ENCODE measurements around the gene ASPSCR1. TPM values are rescaled to one million over a fixed set of nuclear protein-coding genes. Genes with fewer than 3 reads are reported as not detected.

Gene ASPSCR1
- total and polyA plus RNA-seq, 2 of the 4 experiments (the other 2 are of a cell fraction), result 7.2 to 17.2 TPM

DNA sequence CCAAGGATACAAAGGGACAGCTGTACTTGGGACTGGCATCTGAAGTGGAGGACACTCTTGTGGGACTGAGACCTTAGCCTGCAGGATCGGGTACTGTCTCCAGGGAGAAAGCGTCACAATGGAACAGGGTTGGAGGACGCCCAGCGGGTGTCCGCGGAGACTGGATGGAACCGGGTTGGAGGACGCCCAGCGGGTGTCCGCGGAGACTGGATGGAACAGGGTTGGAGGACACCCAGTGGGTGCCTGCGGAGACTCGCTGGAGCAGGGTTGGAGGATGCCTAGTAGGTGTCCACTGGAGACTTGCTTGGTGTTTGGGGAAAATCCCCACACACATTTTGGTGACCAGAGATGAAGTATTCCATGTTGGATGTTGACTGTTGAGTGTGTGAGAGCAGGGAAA is 30.2 kb upstream of the ASPSCR1 start, which contains the start of gene MYADML2:
TSS of gene MYADML2 (minus strand) at position 45 of the 400 bp plus-strand sequence. CDS start 5,492 bp downstream, outside the sequence.
- Histone ChIP-seq H2AFZ (replicated peaks; ENCODE audit: low read length, poor library complexity) (no peak within 1 kb of the TSS), H3K23ac (ENCODE audit: low read depth, low read length) (no peak within 1 kb of the TSS), H2AK9ac (replicated peaks; ENCODE audit: low read depth, low read length, poor library complexity) (no peak within 1 kb of the TSS), H2BK5ac (ENCODE audit: low read depth, low read length, poor library complexity, severe bottlenecking) (no peak within 1 kb of the TSS), H2BK15ac (ENCODE audit: low read depth, low read length) (no peak within 1 kb of the TSS), H3K9ac (ENCODE audit: low read depth, low read length) (no peak within 1 kb of the TSS), H4K20me1 (ENCODE audit: insufficient read depth, low read length) (no peaks in the 10 kb centered on the region), H3K18ac (ENCODE audit: low read depth, low read length) (no peak within 1 kb of the TSS), H4K91ac (ENCODE audit: insufficient read depth, low read depth, low read length) (no peak within 1 kb of the TSS), H3K27me3 (ENCODE audit: control insufficient read depth, insufficient read depth, low read length) (peaks cover 14% of the 10 kb centered on the region), H3K14ac (replicated peaks; ENCODE audit: low read depth, low read length) (no peak within 1 kb of the TSS), H3K27ac (ENCODE audit: insufficient read depth, low read length) (no peak within 1 kb of the TSS), H4K8ac (ENCODE audit: low read depth in 2 of 2, low read length in 2 of 2) (no peak within 1 kb of the TSS), H3K4ac (ENCODE audit: low read depth, low read length) (no peak within 1 kb of the TSS), H3K9me3 (ENCODE audit: control insufficient read depth, insufficient read depth, low read length) (no peaks in the 10 kb centered on the region), H3K4me3 (ENCODE audit: insufficient read depth, low read depth, low read length) (no peak within 1 kb of the TSS), H2BK20ac (ENCODE audit: low read depth, low read length) (no peak within 1 kb of the TSS), H3K9me1 (ENCODE audit: insufficient read depth, low read length) (no peaks in the 10 kb centered on the region), H4K5ac (ENCODE audit: low read depth, low read length) (no peak within 1 kb of the TSS), H2BK120ac (ENCODE audit: low read depth, low read length) (no peak within 1 kb of the TSS), H2AK5ac (ENCODE audit: low read depth, low read length) (no peak within 1 kb of the TSS), H3K4me2 (ENCODE audit: low read depth, low read length) (no peak within 1 kb of the TSS), H3K4me1 (ENCODE audit: control insufficient read depth, insufficient read depth, low read length) (no peaks in the 10 kb centered on the region), H3K79me1 (ENCODE audit: low read depth in 1 of 2, low read length in 2 of 2) (no peaks in the 10 kb centered on the region), H3K36me3 (ENCODE audit: control insufficient read depth, insufficient read depth, low read length) (no peaks in the 10 kb centered on the region), H3K56ac (ENCODE audit: extremely low read depth, insufficient read depth, low read length) (no peak within 1 kb of the TSS)
- WGBS, 2 experiments (ENCODE audit: extremely low coverage in 2 of 2, insufficient read length in 1 of 2), result no CpG with 5 or more reads among the region's 13 CpGs
- dilution Hi-C loops (cut with HindIII; ENCODE audit: low sequenced_read_pairs, unreplicated experiment) (no loop called here), intact Hi-C loops (cut with micrococcal nuclease) (no loop called here), in situ Hi-C loops (cut with MboI; ENCODE audit: low sequenced_read_pairs) (no loop called here)
- ATAC-seq (ENCODE audit: low read depth) (no peak), DNase-seq (no peak)
- TF ChIP-seq RFX5 (IDR thresholded peaks at IDR 0.05; ENCODE audit: low read depth, low read length) (no peak), MXI1 (IDR thresholded peaks at IDR 0.05; ENCODE audit: borderline replicate concordance, low read depth, low read length) (no peak), RCOR1 (IDR thresholded peaks at IDR 0.05; ENCODE audit: insufficient replicate concordance, low read length) (no peak), NFE2L2 (IDR thresholded peaks at IDR 0.05; ENCODE audit: low read depth, low read length) (no peak), CHD1 (IDR thresholded peaks at IDR 0.05; ENCODE audit: low read depth, low read length) (no peak), SMC3 (IDR thresholded peaks at IDR 0.05; ENCODE audit: low read depth, low read length) (no peak), CEBPB (IDR thresholded peaks at IDR 0.05; ENCODE audit: low read depth, low read length) (no peak)
- TF ChIP-seq, protein P1, sequence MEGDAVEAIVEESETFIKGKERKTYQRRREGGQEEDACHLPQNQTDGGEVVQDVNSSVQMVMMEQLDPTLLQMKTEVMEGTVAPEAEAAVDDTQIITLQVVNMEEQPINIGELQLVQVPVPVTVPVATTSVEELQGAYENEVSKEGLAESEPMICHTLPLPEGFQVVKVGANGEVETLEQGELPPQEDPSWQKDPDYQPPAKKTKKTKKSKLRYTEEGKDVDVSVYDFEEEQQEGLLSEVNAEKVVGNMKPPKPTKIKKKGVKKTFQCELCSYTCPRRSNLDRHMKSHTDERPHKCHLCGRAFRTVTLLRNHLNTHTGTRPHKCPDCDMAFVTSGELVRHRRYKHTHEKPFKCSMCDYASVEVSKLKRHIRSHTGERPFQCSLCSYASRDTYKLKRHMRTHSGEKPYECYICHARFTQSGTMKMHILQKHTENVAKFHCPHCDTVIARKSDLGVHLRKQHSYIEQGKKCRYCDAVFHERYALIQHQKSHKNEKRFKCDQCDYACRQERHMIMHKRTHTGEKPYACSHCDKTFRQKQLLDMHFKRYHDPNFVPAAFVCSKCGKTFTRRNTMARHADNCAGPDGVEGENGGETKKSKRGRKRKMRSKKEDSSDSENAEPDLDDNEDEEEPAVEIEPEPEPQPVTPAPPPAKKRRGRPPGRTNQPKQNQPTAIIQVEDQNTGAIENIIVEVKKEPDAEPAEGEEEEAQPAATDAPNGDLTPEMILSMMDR (conservative IDR thresholded peaks at IDR 0.05; ENCODE audit: low read depth, low read length), result no peak
- TF ChIP-seq, protein P2, sequence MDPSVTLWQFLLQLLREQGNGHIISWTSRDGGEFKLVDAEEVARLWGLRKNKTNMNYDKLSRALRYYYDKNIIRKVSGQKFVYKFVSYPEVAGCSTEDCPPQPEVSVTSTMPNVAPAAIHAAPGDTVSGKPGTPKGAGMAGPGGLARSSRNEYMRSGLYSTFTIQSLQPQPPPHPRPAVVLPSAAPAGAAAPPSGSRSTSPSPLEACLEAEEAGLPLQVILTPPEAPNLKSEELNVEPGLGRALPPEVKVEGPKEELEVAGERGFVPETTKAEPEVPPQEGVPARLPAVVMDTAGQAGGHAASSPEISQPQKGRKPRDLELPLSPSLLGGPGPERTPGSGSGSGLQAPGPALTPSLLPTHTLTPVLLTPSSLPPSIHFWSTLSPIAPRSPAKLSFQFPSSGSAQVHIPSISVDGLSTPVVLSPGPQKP (IDR thresholded peaks at IDR 0.05; ENCODE audit: borderline replicate concordance, low read depth, low read length), result no peak
- BruUV-seq (replicated peaks), result no TSS peak
- CTCF ChIA-PET, result interaction anchor here (1.9 kb wide), 1 partner anchor 12 kb away, joined by 7 read pairs; no protein-coding TSS in a partner anchor
- POLR2A ChIA-PET (ENCODE audit: unreplicated experiment), result no interaction called here
